H54 (cell line): ENCODE data around the gene RIMBP2.

Experiments
- DNase-seq: peaks from one replicate; pipeline ENCODE4 v3.0.0; 2011; ENCODE audit warnings: low spot score, mixed read lengths; ENCODE audit not compliant: insufficient read length
- FAIRE-seq: peaks from 3 replicates; lab custom pipeline; 2011; peaks lifted over from hg19 to GRCh38; lab: Jason Lieb, UNC
- POLR2A ChIP-seq: IDR thresholded peaks from 2 replicates; pipeline ENCODE4 v1.6.1; 2011; ENCODE audit warnings: low read depth, mild to moderate bottlenecking, low read length

Gene RIMBP2

GRCh38 chr12:130477266-130477665 is 238.8 kb downstream of the RIMBP2 start:
- DNase-seq (no peak), FAIRE-seq (no peak)
- TF ChIP-seq POLR2A: no peak

GRCh38 chr12:130476451-130477135 is 239.5 kb downstream of the RIMBP2 start:
- TF ChIP-seq POLR2A: no peak
- no peak for DNase-seq
- no peak for FAIRE-seq

GRCh38 chr12:130474599-130475269 is 241.4 kb downstream of the RIMBP2 start:
- FAIRE-seq (no peak), DNase-seq (no peak)
- no peak for TF ChIP-seq POLR2A

GRCh38 chr12:130473266-130473665 is 242.8 kb downstream of the RIMBP2 start:
- no peak for TF ChIP-seq POLR2A
- no peak for FAIRE-seq

GRCh38 chr12:130470969-130471368 is 245.1 kb downstream of the RIMBP2 start:
- TF ChIP-seq POLR2A: no peak
- FAIRE-seq (no peak), DNase-seq (no peak)

More at GRCh38 chr12:130473266-130473665, 242.8 kb downstream of the RIMBP2 start:
- no peak for DNase-seq

GRCh38 chr12:130469552-130469951 is 246.5 kb downstream of the RIMBP2 start:
- DNase-seq (no peak), FAIRE-seq (no peak)
- no peak for TF ChIP-seq POLR2A

DNA sequence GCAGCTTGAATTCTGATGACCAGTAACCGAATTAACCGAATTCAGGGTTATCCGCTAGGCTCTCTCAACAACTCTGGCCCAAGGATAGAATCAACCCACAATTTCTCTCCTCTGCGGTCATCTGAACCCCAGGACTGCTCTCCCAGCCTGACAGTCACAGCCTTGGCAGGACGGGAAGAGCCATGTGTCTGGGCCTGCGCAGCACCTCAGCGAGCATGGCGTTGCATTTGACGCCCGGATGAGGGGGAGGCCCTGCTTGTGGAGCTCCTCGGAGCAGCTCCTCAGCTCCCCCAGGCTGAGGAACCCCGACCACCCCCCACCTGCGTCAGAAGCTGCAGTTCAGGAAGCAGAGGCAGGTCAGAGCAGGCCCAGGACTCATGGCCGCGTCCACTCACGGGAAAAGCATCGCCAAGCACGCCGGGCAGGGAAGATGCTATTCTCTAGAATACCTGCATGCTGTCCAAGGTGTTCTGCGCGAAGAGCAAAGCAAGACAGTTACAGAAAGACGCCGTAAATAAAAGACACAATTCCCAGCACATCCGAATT is 247.3 kb downstream of the RIMBP2 start:
- FAIRE-seq (no peak), DNase-seq (no peak)

GRCh38 chr12:130468186-130468585 is 247.9 kb downstream of the RIMBP2 start:
- no peak for FAIRE-seq
- no peak for DNase-seq
- TF ChIP-seq POLR2A: no peak

More for the DNA sequence above, 247.3 kb downstream of the RIMBP2 start:
- no peak for TF ChIP-seq POLR2A

DNA sequence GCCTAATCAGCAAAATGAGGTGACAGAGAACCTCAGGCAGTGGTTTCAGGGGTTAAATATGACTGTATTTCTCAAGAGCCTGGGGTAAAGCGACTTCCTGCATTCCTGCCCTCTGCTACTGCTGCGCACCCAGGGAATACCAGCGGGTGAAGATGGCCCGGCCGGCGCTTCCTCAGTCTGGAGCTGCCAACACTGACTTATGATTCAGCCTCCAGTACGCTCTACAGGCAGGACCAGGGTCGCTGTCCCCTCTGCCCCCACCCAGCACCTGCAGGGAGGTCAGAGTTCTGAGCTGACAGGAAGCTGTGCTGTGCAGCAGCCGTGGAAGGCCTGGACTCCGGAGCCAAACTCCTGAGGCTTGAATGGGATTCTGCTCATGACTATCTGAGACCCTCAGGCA is 250.5 kb downstream of the RIMBP2 start:
- FAIRE-seq (no peak), DNase-seq (no peak)
- no peak for TF ChIP-seq POLR2A

- TF ChIP-seq POLR2A: no peak
- FAIRE-seq (no peak), DNase-seq (no peak)
These were observed 251.1 kb downstream of the RIMBP2 start for GRCh38 chr12:130465046-130465445.

DNA sequence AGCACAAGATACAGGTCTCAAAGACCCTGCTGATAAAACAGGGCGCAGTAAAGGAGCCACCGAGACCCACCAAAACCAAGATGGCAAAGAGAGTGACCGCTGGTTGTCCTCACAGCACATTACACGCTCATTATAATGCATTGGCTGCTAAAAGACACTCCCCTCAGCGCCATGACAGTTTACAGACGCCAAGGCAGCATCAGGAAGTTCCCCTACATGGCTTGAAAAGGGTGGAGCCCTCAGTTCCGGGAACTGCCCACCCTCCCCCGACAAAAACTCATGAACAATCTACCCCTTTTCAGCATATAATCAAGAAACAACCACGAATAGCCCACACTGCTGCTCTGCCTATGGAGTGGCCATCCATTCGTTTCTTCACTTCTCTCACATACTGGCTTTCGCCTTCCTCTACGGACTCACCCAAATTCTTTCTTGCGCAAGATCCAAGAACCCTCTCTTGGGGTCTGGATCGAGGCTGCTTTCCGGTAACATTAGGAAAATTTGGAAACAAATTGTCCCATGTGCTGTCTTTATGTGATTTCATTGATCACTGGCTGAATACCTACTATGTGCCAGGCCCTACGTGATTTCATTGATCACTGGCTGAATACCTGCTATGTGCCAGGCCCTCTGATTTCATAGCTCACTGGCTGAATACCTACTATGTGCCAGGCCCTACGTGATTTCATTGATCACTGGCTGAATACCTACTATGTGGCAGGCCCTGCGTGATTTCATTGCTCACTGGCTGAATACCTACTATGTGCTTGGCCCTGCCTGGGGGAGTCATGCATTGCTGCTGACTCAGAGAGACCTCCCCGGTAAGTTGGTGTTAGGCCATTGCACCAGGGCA is 252.1 kb downstream of the RIMBP2 start:
- no peak for DNase-seq
- no peak for FAIRE-seq
- no peak for TF ChIP-seq POLR2A

DNA sequence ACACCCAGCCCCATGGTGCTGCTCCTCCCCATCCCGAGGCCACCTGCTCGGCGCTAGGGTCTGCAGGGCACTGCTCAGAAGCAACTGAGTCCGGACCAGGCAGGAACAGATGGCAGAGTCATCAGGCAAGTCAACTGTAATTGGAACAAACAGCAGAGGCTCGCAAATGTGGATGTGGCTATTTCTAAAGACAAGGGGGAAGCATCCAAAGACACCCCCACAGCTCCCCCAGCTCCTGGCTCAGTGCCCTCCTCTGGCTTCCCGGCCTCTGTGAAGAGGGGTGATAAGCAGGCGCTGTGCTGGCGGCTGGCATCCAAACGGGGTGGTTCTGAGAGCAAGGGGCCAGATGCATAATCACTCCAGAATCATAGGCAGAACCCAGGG is 252.8 kb downstream of the RIMBP2 start:
- no peak for TF ChIP-seq POLR2A
- DNase-seq (no peak), FAIRE-seq (no peak)

DNA sequence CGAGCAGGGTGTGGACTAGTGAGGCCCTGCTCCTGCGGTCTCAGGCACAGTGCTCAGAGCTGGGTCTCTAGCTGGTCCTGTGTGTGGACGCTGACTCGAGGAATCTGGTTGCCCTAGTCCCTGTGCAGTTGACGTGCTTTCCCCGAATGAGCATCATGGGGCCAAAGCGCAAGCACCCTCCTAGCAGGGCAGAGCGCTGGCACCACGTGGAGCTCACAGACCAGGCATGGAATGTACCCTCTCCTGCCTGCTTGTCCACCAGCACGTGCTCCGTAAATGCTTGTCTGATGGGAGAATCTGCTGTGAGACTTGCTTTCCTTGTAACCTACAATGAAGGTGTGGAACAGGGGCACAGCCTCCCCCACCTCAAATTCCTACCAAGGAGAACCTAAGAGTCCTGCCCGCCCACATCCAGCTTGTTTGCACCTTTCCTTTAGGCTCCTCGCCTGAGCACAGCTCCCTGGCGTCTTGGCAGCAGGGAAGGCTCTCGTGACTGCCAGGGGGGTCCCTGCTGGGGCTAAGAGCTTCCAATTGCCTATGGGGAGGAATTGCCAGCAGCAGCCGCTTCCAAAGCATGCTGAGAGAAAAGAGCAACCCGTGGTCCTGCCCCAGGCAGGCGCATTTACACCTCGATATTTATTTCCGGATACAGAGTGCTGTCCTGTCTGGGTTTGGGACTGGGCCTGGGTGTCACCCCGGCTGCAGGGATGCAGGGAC is 253.4 kb downstream of the RIMBP2 start:
- no peak for TF ChIP-seq POLR2A
- FAIRE-seq (no peak), DNase-seq (no peak)
